BJ (cell line): ENCODE results near the gene TAS2R43. TPM values are rescaled to one million over a fixed set of nuclear protein-coding genes. Genes with fewer than 3 reads are reported as not detected.
"Not testable (repeated sequence)": the region's sequence is repeated elsewhere in the genome, so short reads cannot be mapped to it uniquely, and the experiment has no call there.

Experiments used
- CTCF ChIA-PET: fragments of 350-600 bp; formaldehyde crosslinking; extraction: SDS; loops from one replicate; lab custom pipeline; 2021; ENCODE audit warnings: antibody characterized with exemption, inconsistent platforms; lab: Yijun Ruan, JAX
- POLR2A ChIA-PET: fragments of 300-600 bp; sonication (Branson Sonifier 250); formaldehyde crosslinking; extraction: SDS; loops from one replicate; lab custom pipeline; 2021; ENCODE audit warnings: antibody characterized with exemption; lab: Charles Lee
- DNase-seq: peaks from one replicate; pipeline ENCODE4 v3.0.0-alpha.2; 2011; ENCODE audit warnings: low read depth
- H3K27me3 ChIP-seq: 2 replicates; pipeline ENCODE4 v1.6.0; 2011; ENCODE audit warnings: low read length; ENCODE audit not compliant: control insufficient read depth, insufficient read depth
- H3K36me3 ChIP-seq: 2 replicates; pipeline ENCODE4 v1.5.1; 2011; ENCODE audit warnings: low read length; ENCODE audit not compliant: control insufficient read depth, insufficient read depth
- H3K4me3 ChIP-seq: 2 replicates; pipeline ENCODE4 v1.5.1; 2011; ENCODE audit warnings: low read depth, mild to moderate bottlenecking, control low read depth, low read length
- CTCF ChIP-seq: IDR thresholded peaks from 2 replicates; pipeline ENCODE4 v1.5.1; 2011; ENCODE audit warnings: low read depth, mild to moderate bottlenecking, control low read depth, inconsistent platforms, low read length, moderate library complexity; ENCODE audit not compliant: insufficient read depth
- polyA plus RNA-seq: library from polyadenylated mRNA; depleted of rRNA; stranded (reverse); fragments of >200 nt; gene quantifications from 2 replicates; pipeline ENCODE4 v1.2.3, GENCODE V29; 2011

TAS2R43 gene
- polyA plus RNA-seq, 1 experiment: not detected

GRCh38 chr12:11067514-11067913 is 24.6 kb downstream of the TAS2R43 start:
- H3K4me3 ChIP-seq: no peak overlapping the region
- ChIA-PET CTCF (interaction anchor here (2.4 kb wide), 1 partner anchor 12 kb away, joined by 5 read pairs; no protein-coding TSS in a partner anchor), POLR2A (no interaction called here)
- no peaks in the 10 kb centered on the region for H3K36me3 ChIP-seq
- TF ChIP-seq CTCF: no peak
- DNase-seq: no peak
- H3K27me3 ChIP-seq: no peaks in the 10 kb centered on the region

GRCh38 chr12:11062194-11062593 is 29.9 kb downstream of the TAS2R43 start, which contains the start of gene TAS2R46:
TSS of gene TAS2R46 (minus strand) at chr12:11062294. CDS start at chr12:11062294, 0 bp downstream.
- DNase-seq, H3K4me3 ChIP-seq, POLR2A ChIA-PET, H3K27me3 ChIP-seq, H3K36me3 ChIP-seq: not testable (repeated sequence)
- CTCF ChIA-PET: interaction anchor here (1.1 kb wide), 1 partner anchor 42 kb away, joined by 3 read pairs; no protein-coding TSS in a partner anchor

- POLR2A ChIA-PET: no interaction called here
- CTCF ChIA-PET: interaction anchor here (1.1 kb wide), 1 partner anchor 13 kb away, joined by 3 read pairs; no protein-coding TSS in a partner anchor
- no peak for TF ChIP-seq CTCF
These were observed 32.3 kb downstream of the TAS2R43 start for GRCh38 chr12:11059784-11060183.

GRCh38 chr12:11059041-11059440 is 33.1 kb downstream of the TAS2R43 start:
- no peak for TF ChIP-seq CTCF
- ChIA-PET POLR2A (no interaction called here), CTCF (no interaction called here)
- DNase-seq: no peak
- H3K4me3 ChIP-seq: no peak overlapping the region
- H3K36me3 ChIP-seq: no peaks in the 10 kb centered on the region
- no peaks in the 10 kb centered on the region for H3K27me3 ChIP-seq

More at GRCh38 chr12:11059784-11060183, 32.3 kb downstream of the TAS2R43 start:
- no peak for DNase-seq
- no peaks in the 10 kb centered on the region for H3K36me3 ChIP-seq
- no peaks in the 10 kb centered on the region for H3K27me3 ChIP-seq
- H3K4me3 ChIP-seq: no peak overlapping the region

DNA sequence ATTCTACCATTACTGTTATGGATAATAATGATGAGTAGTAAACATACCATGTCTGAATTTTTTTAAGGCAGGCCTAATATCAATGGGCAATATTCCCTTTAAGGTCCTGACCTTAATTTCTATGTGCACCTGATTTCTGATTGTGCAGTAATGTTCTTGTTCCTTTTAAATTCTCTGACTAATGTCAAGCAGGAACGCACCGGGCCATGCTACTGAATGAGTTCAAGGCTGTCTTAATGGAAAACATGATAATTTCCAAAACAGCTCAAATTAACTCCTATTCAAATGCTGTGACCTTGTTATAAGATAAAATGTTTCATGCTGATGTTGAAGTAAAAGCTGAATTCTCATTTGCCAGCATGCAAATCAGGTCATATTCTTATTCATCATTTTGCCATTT is 36.8 kb downstream of the TAS2R43 start:
- H3K36me3 ChIP-seq: no peaks in the 10 kb centered on the region
- DNase-seq: no peak
- no peaks in the 10 kb centered on the region for H3K27me3 ChIP-seq
- POLR2A ChIA-PET: no interaction called here
- TF ChIP-seq CTCF: no peak
- CTCF ChIA-PET: interaction anchor here (1.3 kb wide), 1 partner anchor 13 kb away, joined by 5 read pairs; no protein-coding TSS in a partner anchor
- no peak overlapping the region for H3K4me3 ChIP-seq

DNA sequence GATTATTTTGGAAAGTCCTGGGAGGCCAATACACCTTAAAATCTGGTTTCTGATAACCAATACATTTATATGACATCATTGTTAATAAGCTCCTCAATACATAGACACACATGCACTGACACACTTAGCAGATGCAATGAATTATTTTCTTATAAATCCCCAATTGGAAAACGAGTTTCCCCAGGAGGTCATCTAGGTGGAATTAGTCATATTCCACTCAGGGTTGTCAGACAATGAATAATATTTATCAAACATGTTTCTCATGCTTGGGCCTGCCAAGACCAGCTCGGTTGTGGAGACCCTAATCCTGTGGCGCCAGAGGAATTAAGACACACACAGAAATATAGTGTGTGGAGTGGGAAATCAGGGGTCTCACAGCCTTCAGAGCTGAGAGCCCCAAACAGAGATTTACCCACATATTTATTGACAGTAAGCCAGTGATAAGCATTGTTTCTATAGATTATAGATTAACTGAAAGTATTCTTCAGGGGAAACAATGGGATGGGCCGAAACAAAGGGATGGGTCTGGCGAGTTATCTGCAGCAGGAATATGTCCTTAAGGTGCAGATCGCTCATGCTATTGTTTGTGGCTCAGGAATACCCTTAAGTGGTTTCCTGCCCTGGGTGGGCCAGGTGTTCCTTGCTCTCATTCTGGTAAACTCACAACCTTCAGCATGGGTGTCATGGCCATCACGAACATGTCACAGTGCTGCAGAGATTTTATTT is 42.1 kb downstream of the TAS2R43 start:
- CTCF ChIA-PET, POLR2A ChIA-PET, H3K27me3 ChIP-seq, H3K4me3 ChIP-seq, H3K36me3 ChIP-seq, DNase-seq: not testable (repeated sequence)

DNA sequence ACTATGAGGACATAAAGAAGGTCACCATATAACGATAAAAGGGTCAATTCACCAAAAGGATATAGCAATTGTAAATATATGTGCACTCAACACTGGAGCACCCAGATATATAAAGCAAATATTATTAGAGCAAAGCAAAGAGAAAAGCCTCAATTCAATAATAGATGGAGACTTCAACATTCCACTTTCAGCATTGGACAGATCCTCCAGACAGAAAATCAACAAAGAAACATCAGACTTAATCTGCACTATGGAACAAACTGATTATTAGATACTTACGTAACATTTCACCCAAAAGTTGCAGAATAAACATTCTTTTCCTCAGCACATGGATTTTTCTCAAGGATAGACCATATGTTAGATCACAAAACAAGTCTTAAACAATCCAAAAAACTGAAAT is 50.7 kb downstream of the TAS2R43 start:
- H3K27me3 ChIP-seq, POLR2A ChIA-PET, DNase-seq, H3K4me3 ChIP-seq, CTCF ChIA-PET, H3K36me3 ChIP-seq: not testable (repeated sequence)
